Measurements from ENCODE around the gene UNC5B. TPM values are rescaled to one million over a fixed set of nuclear protein-coding genes. Genes with fewer than 3 reads are reported as not detected.

The UNC5B gene
- total and polyA plus RNA-seq, 4 experiments from 2014 or later: not detected

DNA sequence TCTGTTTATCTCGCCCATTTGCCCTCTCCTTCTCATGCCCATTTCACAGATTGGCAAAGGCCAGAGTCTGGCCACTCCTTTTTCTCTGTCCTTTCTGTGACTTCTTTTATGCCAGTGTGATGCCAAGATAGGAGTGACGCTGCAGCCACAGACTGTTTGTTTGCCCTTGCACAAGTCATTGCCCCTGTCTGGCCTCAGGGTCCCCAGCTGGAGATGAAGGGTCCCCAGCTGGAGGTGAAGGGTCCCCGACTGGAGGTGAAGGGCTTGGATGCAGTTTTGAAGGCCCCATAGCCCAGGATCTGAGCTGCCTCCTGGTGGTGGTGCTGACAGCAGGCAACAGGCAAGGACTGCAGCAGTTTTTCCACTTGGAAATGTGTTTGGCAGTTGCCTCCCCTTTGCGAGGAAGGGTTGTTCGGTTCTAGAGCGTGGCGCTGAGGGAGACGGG, 55.9 kb downstream of the UNC5B start:
- intact Hi-C loops (cut with micrococcal nuclease): no loop called here
- no peak overlapping the region for H3K4me3 Mint-ChIP-seq
- Histone ChIP-seq H3K4me3 (ENCODE audit: low read length in 2 of 2) (no peak overlapping the region), H3K36me3 (ENCODE audit: insufficient read depth, low read length) (no peaks in the 10 kb centered on the region), H3K9me3 (ENCODE audit: control insufficient read depth in 1 of 2, low read length in 2 of 2) (no peaks in the 10 kb centered on the region), H3K27ac (ENCODE audit: low read depth, low read length) (no peak overlapping the region), H3K4me1 (ENCODE audit: insufficient read depth, low read length) (no peaks in the 10 kb centered on the region), H3K27me3 (ENCODE audit: insufficient read depth, low read length) (no peaks in the 10 kb centered on the region)
- ChIA-PET POLR2A (ENCODE audit: partially characterized antibody) (no interaction called here), CTCF (ENCODE audit: partially characterized antibody) (no interaction called here)
- H3K27me3 Mint-ChIP-seq: no peaks in the 10 kb centered on the region
- H3K27ac Mint-ChIP-seq: no peak overlapping the region
- no peaks in the 10 kb centered on the region for H3K9me3 Mint-ChIP-seq
- DNase-seq: no peak
- peaks cover 0 to 2% (median 0%) of the 10 kb centered on the region in 4 donors for H3K4me1 Mint-ChIP-seq
- no peaks in the 10 kb centered on the region for H3K36me3 Mint-ChIP-seq

- no peaks in the 10 kb centered on the region for H3K9me3 ChIP-seq (ENCODE audit: control insufficient read depth in 1 of 2, low read length in 2 of 2)
- no peak overlapping the region for H3K4me3 Mint-ChIP-seq
- H3K27me3 ChIP-seq (ENCODE audit: insufficient read depth, low read length): no peaks in the 10 kb centered on the region
- ChIA-PET CTCF (ENCODE audit: partially characterized antibody) (no interaction called here), POLR2A (ENCODE audit: partially characterized antibody) (no interaction called here)
- peaks cover 0 to 2% (median 0%) of the 10 kb centered on the region in 4 donors for H3K4me1 Mint-ChIP-seq
- H3K27ac Mint-ChIP-seq: no peak overlapping the region
- H3K9me3 Mint-ChIP-seq: no peaks in the 10 kb centered on the region
- intact Hi-C loops (cut with micrococcal nuclease): no loop called here
- no peak for DNase-seq
- no peak overlapping the region for H3K4me3 ChIP-seq (ENCODE audit: low read length in 2 of 2)
- H3K27ac ChIP-seq (ENCODE audit: low read depth, low read length): no peak overlapping the region
- no peaks in the 10 kb centered on the region for H3K27me3 Mint-ChIP-seq
- H3K36me3 ChIP-seq (ENCODE audit: insufficient read depth, low read length): no peaks in the 10 kb centered on the region
- H3K36me3 Mint-ChIP-seq: no peaks in the 10 kb centered on the region
- H3K4me1 ChIP-seq (ENCODE audit: insufficient read depth, low read length): no peaks in the 10 kb centered on the region
Observed at GRCh38 chr10:71268758-71269157, 56.4 kb downstream of the UNC5B start.

GRCh38 chr10:71269301-71270288, 57.2 kb downstream of the UNC5B start:
- no peaks in the 10 kb centered on the region for H3K36me3 Mint-ChIP-seq
- POLR2A ChIA-PET (ENCODE audit: partially characterized antibody): no interaction called here

GRCh38 chr10:71270301-71271220, 58.2 kb downstream of the UNC5B start:
- H3K4me3 ChIP-seq (ENCODE audit: low read length in 2 of 2): no peak overlapping the region
- no peak overlapping the region for H3K4me3 Mint-ChIP-seq
- intact Hi-C loops (cut with micrococcal nuclease): no loop called here
- H3K36me3 ChIP-seq (ENCODE audit: insufficient read depth, low read length): no peaks in the 10 kb centered on the region
- DNase-seq: peak in 1 of 5 donors; percentile 12
- no peak overlapping the region for H3K27ac Mint-ChIP-seq
- H3K4me1 ChIP-seq (ENCODE audit: insufficient read depth, low read length): no peaks in the 10 kb centered on the region
- no peaks in the 10 kb centered on the region for H3K36me3 Mint-ChIP-seq
- no peaks in the 10 kb centered on the region for H3K27me3 ChIP-seq (ENCODE audit: insufficient read depth, low read length)
- ChIA-PET CTCF (ENCODE audit: partially characterized antibody) (interaction anchor here (1.1 kb wide), 1 partner anchor 581 kb away, joined by 3 read pairs; the partner anchor contains the start of gene PSAP), POLR2A (ENCODE audit: partially characterized antibody) (no interaction called here)
- H3K9me3 Mint-ChIP-seq: no peaks in the 10 kb centered on the region
- H3K9me3 ChIP-seq (ENCODE audit: control insufficient read depth in 1 of 2, low read length in 2 of 2): no peaks in the 10 kb centered on the region
- no peaks in the 10 kb centered on the region for H3K27me3 Mint-ChIP-seq
- H3K4me1 Mint-ChIP-seq: peaks cover 0 to 4% (median under 1%) of the 10 kb centered on the region in 4 donors
- H3K27ac ChIP-seq (ENCODE audit: low read depth, low read length): no peak overlapping the region

More at GRCh38 chr10:71269301-71270288, 57.2 kb downstream of the UNC5B start:
- H3K4me1 Mint-ChIP-seq: peaks cover 0 to 2% (median under 1%) of the 10 kb centered on the region in 4 donors
- H3K9me3 Mint-ChIP-seq: no peaks in the 10 kb centered on the region
- no peak overlapping the region for H3K4me3 Mint-ChIP-seq
- intact Hi-C loops (cut with micrococcal nuclease): no loop called here
- H3K27me3 Mint-ChIP-seq: no peaks in the 10 kb centered on the region
- no peak for DNase-seq
- Histone ChIP-seq H3K4me3 (ENCODE audit: low read length in 2 of 2) (no peak overlapping the region), H3K27me3 (ENCODE audit: insufficient read depth, low read length) (no peaks in the 10 kb centered on the region), H3K36me3 (ENCODE audit: insufficient read depth, low read length) (no peaks in the 10 kb centered on the region), H3K27ac (ENCODE audit: low read depth, low read length) (no peak overlapping the region), H3K9me3 (ENCODE audit: control insufficient read depth in 1 of 2, low read length in 2 of 2) (no peaks in the 10 kb centered on the region), H3K4me1 (ENCODE audit: insufficient read depth, low read length) (no peaks in the 10 kb centered on the region)
- CTCF ChIA-PET (ENCODE audit: partially characterized antibody): interaction anchor here (1.1 kb wide), 1 partner anchor 582 kb away, joined by 3 read pairs; the partner anchor contains the start of gene PSAP
- peak overlapping the region in 1 of 7 donors; percentile 43 for H3K27ac Mint-ChIP-seq

DNA sequence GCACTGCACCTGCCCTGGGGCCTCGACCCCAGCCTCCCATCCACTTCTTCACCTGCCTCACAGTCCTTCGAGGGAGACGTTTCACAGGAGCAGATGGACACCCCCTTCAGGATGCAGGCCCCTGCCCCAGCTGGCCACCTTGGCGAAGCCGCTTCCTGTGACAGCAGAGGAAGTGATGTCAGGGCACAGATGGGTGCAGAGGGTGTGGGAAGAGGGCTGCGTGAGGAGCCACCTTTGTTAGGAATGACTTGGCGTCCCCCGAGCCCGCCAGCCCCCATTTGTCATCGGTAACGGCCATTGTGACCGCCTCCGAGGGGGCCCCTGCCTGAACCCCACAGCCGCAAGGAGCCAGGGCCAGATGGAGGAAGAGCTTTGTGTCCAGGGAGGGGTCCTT, 59.3 kb downstream of the UNC5B start:
- Histone ChIP-seq H3K27me3 (ENCODE audit: insufficient read depth, low read length) (no peaks in the 10 kb centered on the region), H3K27ac (ENCODE audit: low read depth, low read length) (no peak overlapping the region), H3K4me3 (ENCODE audit: low read length in 2 of 2) (no peak overlapping the region), H3K36me3 (ENCODE audit: insufficient read depth, low read length) (no peaks in the 10 kb centered on the region), H3K4me1 (ENCODE audit: insufficient read depth, low read length) (no peaks in the 10 kb centered on the region), H3K9me3 (ENCODE audit: control insufficient read depth in 1 of 2, low read length in 2 of 2) (no peaks in the 10 kb centered on the region)
- intact Hi-C loops (cut with micrococcal nuclease): no loop called here
- H3K36me3 Mint-ChIP-seq: no peaks in the 10 kb centered on the region
- peaks cover 0 to 4% (median under 1%) of the 10 kb centered on the region in 4 donors for H3K4me1 Mint-ChIP-seq
- H3K27ac Mint-ChIP-seq: no peak overlapping the region
- CTCF ChIA-PET (ENCODE audit: partially characterized antibody): no interaction called here
- no peaks in the 10 kb centered on the region for H3K9me3 Mint-ChIP-seq
- no peak for DNase-seq
- POLR2A ChIA-PET (ENCODE audit: partially characterized antibody): no interaction called here
- no peaks in the 10 kb centered on the region for H3K27me3 Mint-ChIP-seq
- no peak overlapping the region for H3K4me3 Mint-ChIP-seq

GRCh38 chr10:71272056-71272771, 59.8 kb downstream of the UNC5B start:
- Histone ChIP-seq H3K4me3 (ENCODE audit: low read length in 2 of 2) (no peak overlapping the region), H3K36me3 (ENCODE audit: insufficient read depth, low read length) (no peaks in the 10 kb centered on the region), H3K27me3 (ENCODE audit: insufficient read depth, low read length) (no peaks in the 10 kb centered on the region), H3K27ac (ENCODE audit: low read depth, low read length) (no peak overlapping the region), H3K9me3 (ENCODE audit: control insufficient read depth in 1 of 2, low read length in 2 of 2) (no peaks in the 10 kb centered on the region), H3K4me1 (ENCODE audit: insufficient read depth, low read length) (no peaks in the 10 kb centered on the region)
- Mint-ChIP-seq H3K27ac (no peak overlapping the region), H3K27me3 (no peaks in the 10 kb centered on the region), H3K36me3 (no peaks in the 10 kb centered on the region), H3K4me3 (no peak overlapping the region), H3K9me3 (no peaks in the 10 kb centered on the region), H3K4me1 (peaks cover 0 to 4% (median under 1%) of the 10 kb centered on the region in 4 donors)
- ChIA-PET POLR2A (ENCODE audit: partially characterized antibody) (no interaction called here), CTCF (ENCODE audit: partially characterized antibody) (no interaction called here)
- intact Hi-C loops (cut with micrococcal nuclease): no loop called here
- DNase-seq: no peak
